GM21723 (cell line): ENCODE data around the gene FBXO27.
"Not testable (repeated sequence)": the region's sequence is repeated elsewhere in the genome, so short reads cannot be mapped to it uniquely, and the experiment has no call there.

Source experiments
- ATAC-seq: cut with Tn5 transposase; IDR thresholded peaks from one replicate; pipeline ENCODE4 v1.9.1; 2021; ENCODE audit warnings: mild to moderate bottlenecking, moderate library complexity; ENCODE audit not compliant: unreplicated experiment

Gene FBXO27

DNA sequence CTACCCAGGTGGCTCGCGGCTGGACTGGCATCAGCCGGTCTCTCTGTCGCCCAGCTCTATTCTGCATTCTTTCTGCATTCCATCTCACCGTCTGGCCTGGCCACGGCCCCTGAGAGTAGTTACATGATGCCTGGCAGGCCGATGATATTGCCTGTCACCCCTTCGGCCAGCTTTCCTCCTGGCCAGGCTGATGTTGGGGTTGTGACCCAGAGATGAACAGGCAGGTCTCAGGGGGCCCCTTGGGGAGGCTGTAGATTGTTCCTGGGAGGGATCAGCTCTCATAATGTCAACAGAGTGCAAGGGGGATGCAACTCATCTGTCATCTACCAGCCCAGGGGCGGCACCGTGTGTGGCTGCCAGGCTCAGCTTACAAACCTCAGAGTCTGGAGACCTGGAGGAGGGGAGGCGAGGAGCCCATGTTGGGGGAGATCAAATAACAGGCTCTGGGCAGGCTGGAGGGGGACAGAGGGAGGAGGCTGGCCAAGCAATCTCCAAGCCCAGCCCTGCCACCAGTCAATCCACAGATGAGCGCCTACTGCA is 43.2 kb downstream of the FBXO27 start:
- ATAC-seq = no peak

DNA sequence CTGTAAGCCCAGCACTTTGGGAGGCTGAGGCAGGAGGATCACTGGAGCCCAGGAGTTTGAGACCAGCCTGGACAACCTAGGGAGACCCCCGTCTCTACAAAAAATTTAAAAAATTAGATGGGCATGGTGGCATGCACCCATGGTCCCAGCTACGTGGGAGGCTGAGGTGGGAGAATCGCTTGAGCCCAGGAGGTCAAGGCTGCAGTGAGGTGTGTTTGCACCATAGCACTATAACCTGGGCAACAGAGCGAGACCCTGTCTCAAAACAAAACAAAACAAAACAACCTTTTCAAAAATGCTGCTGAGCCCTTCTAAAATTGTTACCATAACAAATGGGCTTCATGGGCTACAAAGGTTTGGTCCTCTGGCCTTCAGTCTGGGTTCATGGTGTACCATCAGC is 43.7 kb downstream of the FBXO27 start:
- not testable (repeated sequence) for ATAC-seq

DNA sequence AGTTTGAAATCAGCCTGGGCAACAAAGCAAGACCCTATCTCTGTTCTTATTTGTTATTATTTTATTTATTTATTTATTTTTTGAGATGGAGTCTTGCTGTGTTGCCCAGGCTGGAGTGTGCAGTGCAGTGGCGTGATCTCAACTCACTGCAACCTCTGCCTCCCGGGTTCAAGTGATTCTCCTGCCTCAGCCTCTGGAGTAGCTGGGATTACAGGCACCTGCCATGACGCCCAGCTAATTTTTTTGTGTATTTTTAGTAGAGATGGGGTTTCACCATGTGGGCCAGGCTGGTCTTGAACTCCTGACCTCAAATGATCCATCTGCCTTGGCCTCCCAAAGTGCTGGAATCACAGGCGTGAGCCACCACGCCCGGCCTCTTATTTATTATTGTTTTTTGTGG is 44.6 kb downstream of the FBXO27 start:
- ATAC-seq = not testable (repeated sequence)

DNA sequence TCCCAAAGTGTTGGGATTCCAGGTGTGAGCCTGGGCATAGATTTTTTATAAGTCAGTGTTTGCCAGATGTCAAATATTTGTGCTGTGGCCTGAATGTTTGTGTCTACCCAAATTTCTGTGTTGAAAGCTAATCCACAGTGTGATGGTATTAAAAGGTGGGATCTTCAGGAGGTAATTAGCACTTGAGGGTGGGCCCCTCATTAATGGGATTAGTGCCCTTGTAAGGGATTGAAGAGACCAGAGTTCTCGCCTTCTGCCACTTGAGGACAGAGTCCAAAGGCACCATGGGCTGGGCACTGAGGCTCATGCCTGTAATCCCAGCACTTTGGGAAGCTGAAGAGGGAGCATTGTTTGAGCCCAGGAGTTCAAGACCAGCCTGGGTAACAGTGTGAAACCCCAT is 47.1 kb downstream of the FBXO27 start:
- no peak for ATAC-seq

DNA sequence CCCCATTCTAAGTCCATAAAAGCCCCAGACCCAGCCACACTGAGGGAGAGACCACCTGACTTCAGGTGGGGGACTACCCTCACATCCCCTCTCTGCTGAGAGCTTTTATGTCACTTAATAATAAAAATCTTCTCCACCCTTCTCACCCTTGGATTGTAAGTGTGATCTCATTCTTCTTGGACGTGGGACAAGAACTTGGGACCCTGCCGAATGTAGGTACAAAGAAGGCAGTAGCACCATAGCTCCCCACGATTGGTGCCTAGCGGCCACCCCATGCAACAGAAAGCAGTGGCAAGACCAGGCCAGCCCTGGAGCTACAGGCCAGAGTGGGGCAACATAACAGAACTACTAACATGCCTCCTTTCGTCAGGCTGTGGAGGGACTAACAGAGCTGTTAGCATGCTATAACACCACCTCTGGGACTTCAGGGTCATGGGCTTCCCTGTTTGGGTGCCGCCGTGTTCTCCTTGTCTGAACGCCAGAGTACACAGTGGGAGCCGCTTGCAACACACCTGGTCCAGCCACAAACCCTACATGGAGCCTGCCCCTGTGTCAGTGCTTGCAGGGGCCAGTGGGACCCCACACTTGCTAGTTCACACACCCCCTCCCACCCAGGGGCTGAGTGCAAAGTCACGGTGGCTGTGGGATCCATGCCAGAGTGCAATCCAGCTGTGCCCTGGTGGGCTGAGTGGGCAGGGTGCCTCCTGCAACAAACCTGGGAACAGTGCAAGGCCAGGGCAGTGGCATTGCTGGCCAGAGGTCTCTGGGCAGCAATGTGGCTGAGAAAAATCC is 51.6 kb downstream of the FBXO27 start:
- no peak for ATAC-seq

DNA sequence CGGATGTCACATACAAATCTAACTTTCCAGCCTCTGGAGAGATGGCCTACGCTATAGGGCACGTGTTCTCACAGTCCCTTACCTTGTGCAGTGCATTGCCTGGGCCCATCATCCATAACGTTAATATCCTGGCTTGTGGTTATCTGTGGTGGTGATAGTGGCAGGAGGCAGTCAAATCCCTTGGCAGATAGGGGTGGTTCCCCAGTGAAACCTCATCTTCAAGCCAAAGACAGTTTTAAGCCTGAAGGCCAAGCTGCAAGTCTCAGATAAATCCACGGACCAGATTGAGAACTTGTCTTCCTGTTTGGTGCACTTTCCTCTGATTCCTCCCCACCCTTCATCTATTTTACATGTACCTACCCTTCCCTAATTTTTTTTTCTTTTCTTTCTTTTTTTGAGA is 52.5 kb downstream of the FBXO27 start:
- no peak for ATAC-seq

DNA sequence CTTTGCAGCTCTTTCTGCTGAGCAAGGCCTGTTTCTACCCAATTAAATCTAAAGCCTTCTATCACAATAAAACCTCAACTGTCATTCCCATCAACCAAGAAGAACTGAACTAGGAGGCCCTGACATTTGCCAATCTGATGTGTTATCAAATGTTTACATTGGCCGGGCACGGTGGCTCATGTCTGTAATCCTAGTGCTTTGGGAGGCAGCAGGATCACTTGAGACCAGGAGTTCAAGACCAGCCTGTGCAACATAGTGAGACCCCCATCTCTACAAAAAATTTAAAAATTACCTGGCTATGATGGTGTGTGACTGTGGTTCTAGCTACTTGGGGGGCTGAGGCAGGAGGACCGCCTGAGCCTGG is 54.0 kb downstream of the FBXO27 start:
- no peak for ATAC-seq

DNA sequence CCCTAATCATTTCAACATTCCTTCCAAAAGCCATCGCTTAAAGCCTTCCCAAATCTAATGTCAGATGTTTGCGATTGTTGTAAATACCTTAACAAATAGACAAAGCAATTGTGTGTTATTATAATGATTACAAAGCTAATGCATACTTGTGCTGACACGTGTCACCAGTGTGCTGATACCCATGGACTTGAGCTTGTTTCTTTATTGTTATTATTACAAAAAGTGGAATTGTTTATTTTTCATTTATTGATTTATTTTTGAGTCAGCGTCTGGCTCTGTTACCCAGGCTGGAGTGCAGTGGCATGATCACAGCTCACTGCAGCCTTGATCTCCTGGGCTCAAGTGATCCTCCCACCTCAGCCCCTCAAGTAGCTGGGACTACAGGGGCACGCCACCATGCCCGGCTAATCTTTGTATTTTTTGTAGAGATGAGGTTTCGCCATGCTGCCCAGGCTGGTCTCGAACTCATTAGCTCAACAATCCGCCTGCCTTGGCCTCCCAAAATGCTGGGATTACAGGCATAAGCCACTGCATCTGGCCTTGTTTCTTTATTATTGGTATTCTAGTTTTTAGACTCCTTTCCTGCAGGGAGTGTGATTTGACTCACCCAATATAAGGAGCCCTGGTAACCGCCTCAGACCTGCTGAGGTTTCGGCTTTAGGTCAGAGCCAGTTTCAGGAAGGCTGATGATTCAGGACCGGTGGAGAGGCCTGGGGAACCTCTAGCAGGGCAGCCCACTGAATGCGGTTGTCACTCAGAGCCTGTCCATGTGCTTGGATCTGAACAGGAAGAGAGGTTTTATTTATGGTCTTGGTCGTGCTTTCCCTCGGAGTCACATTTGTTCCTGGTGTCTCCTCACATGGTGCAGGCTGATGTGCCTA is 54.7 kb downstream of the FBXO27 start:
- ATAC-seq = peak; percentile 94

DNA sequence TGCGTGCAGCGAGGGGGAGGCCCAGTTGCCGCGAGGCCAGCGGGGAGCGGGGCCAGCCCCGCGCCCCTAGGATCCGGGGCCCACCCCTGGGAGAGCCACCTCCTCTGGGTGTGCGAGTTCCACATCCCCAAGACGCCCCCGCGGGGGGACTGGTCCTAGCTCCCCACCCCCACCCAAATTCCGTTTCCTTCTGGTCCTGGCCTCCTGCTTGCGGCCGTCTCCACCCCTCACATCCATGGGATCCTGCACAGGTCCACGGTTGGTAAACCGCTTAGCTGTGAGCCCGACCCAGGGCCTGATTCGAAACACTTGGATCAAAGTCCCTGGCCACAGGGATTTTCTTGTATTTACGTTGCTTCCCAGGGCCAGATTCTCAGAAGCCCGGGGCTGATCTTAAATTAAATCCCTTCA is 56.5 kb downstream of the FBXO27 start:
- no peak for ATAC-seq

DNA sequence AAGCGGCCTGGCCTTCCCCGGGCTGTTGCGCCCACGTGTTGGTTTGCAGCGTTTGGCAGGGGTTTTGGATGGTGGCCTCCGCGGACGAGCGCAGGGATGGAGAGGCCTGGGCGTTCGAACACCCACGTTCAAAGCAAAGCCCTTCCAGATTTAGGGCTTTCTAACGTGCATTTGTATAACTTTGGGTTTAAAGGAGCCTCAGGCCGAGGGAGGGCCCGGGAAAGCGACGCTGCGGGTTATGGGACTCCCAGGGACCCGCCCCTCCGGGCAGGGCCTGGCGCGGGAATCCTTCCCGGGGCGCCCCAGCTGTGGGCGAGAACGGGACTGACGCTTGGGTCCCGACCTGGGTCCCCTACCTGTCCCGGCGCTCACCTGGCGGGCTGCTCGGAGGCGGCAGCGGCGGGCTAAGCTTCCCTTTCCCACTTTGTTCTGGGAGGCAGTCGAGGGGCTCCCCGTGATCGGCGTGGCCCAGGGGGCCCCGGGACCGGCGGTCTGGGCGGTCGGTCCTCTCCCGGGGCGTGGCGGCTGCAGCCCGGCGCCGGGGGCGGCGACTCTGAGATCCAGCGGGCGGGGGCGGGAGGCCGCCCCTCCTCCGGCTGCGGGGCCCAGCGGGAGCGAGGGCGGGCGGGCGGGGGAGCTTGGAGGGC is 57.0 kb downstream of the FBXO27 start, which contains the start of gene FBXO17:
Gene FBXO17 (minus strand): TSS at position 529 of the 647 bp plus-strand sequence. CDS start 25,423 bp downstream, outside the sequence.
- ATAC-seq = no peak

DNA sequence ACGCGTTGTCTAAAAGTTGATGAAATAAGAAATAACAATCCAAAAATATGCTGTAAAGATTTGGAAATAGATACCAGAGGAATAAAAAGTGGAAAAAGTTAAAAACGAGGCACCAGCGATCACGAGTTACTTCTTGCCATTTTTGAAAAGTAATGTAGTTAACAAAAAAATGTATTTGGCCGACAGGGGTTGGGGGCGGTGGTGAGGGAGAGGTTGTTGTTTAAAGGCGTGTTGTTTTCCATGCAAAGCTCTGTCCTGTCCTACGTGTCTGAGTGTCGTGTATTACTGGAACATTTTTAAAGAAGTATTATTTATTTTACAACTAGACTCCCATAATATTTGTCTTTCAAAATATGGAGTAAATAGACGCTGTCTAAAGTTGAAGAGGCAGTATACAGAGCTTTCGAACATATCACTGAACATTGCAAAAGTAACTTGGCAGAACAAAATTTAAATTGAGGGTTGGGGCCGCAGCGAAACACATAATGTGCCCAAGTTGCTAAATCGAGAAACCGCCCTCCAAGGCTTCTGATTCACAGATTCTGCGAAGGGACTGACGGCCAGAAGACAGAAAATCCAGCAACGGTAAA is 57.6 kb downstream of the FBXO27 start:
- ATAC-seq = no peak
